22Rv1 (cell line): ENCODE measurements around the gene ADGRA3.

Experiments used
- CTCF ChIP-seq: fragments of 450-650 bp; IDR thresholded peaks from 2 replicates; pipeline ENCODE4 v1.5.1; 2017; ENCODE audit warnings: mild to moderate bottlenecking
- ZFX ChIP-seq: fragments of 450-650 bp; IDR thresholded peaks from 2 replicates; pipeline ENCODE4 v1.6.1; 2017; ENCODE audit warnings: antibody characterized with exemption, borderline replicate concordance

- TF ChIP-seq CTCF (no peak), ZFX (no peak)
These were observed 53.2 kb downstream of the ADGRA3 start for GRCh38 chr4:22462688-22463087.
